Measurements from ENCODE around the gene HNRNPUL2.

Gene HNRNPUL2

GRCh38 chr11:62757846-62758788 lies 30.9 kb upstream of the HNRNPUL2 start:
- Histone ChIP-seq H3K79me2 (ENCODE audit: insufficient read depth, low read length) (peaks cover 7% of the 10 kb centered on the region), H3K36me3 (ENCODE audit: insufficient read depth, low read length) (peaks cover 2% of the 10 kb centered on the region; the same call in 1 of the 2 replicates), H3K27ac (ENCODE audit: low read depth, low read length, poor library complexity, severe bottlenecking) (peak overlapping the region; percentile 22), H3K9ac (ENCODE audit: low read length) (no peak overlapping the region), H3K27me3 (ENCODE audit: insufficient read depth, low read length) (no peaks in the 10 kb centered on the region), H4K20me1 (ENCODE audit: insufficient read depth, low read length) (no peaks in the 10 kb centered on the region), H3F3A (ENCODE audit: insufficient read depth, low read length) (0 out of 2 replicates have a peak, but pooled peaks cover 4% of the 10 kb centered on the region), H3K9me3 (ENCODE audit: low read length) (no peaks in the 10 kb centered on the region), H3K9me2 (ENCODE audit: low read depth, low read length) (no peaks in the 10 kb centered on the region), H2AFZ (ENCODE audit: low read length) (no peak overlapping the region), H3K4me3 (ENCODE audit: low read depth, low read length, poor library complexity, severe bottlenecking) (no peak overlapping the region), H3K4me2 (ENCODE audit: low read length) (no peak overlapping the region), H3K4me1 (ENCODE audit: insufficient read depth, low read length, severe bottlenecking) (peaks cover 27% of the 10 kb centered on the region)
- TF ChIP-seq, protein P1, sequence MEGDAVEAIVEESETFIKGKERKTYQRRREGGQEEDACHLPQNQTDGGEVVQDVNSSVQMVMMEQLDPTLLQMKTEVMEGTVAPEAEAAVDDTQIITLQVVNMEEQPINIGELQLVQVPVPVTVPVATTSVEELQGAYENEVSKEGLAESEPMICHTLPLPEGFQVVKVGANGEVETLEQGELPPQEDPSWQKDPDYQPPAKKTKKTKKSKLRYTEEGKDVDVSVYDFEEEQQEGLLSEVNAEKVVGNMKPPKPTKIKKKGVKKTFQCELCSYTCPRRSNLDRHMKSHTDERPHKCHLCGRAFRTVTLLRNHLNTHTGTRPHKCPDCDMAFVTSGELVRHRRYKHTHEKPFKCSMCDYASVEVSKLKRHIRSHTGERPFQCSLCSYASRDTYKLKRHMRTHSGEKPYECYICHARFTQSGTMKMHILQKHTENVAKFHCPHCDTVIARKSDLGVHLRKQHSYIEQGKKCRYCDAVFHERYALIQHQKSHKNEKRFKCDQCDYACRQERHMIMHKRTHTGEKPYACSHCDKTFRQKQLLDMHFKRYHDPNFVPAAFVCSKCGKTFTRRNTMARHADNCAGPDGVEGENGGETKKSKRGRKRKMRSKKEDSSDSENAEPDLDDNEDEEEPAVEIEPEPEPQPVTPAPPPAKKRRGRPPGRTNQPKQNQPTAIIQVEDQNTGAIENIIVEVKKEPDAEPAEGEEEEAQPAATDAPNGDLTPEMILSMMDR (IDR thresholded peaks at IDR 0.05; ENCODE audit: low read length) = no peak

DNA sequence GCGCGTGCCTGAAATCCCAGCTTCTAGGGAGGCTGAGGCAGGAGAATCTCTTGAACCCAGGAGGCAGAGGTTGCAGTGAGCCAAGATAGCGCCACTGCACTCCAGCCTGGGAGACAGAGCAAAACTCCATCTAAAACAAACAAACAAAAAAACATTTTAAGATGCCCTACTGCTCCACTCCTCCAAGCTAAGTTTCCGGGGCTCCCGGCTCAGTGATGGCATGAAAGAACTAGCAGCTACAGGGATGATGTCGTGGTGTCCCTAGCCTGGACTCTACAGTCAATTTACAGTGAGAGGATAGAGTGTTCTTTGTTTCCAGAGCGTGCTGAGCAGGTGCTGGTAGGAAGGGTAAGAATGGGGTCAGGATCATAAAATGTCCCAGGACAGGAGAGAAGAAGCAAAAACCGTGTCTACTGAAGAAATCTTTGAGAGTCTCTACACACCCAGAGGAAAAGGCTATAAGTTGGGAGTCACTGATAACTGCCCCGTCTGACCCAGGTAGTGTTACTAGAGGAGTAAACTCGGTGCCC lies 27.9 kb upstream of the HNRNPUL2 start:
- Histone ChIP-seq H4K20me1 (ENCODE audit: insufficient read depth, low read length) (no peaks in the 10 kb centered on the region), H3K36me3 (ENCODE audit: insufficient read depth, low read length) (peaks cover 15% of the 10 kb centered on the region; the same call in 1 of the 2 replicates), H3K9me2 (ENCODE audit: low read depth, low read length) (no peaks in the 10 kb centered on the region), H3K4me2 (ENCODE audit: low read length) (peak overlapping the region; percentile 60), H2AFZ (ENCODE audit: low read length) (no peak overlapping the region), H3K79me2 (ENCODE audit: insufficient read depth, low read length) (no peaks in the 10 kb centered on the region), H3K27me3 (ENCODE audit: insufficient read depth, low read length) (no peaks in the 10 kb centered on the region), H3K4me1 (ENCODE audit: insufficient read depth, low read length, severe bottlenecking) (peaks cover 16% of the 10 kb centered on the region), H3F3A (ENCODE audit: insufficient read depth, low read length) (0 out of 2 replicates have a peak, but pooled peaks cover 4% of the 10 kb centered on the region), H3K9ac (ENCODE audit: low read length) (no peak overlapping the region), H3K4me3 (ENCODE audit: low read depth, low read length, poor library complexity, severe bottlenecking) (peak overlapping the region; percentile 74), H3K9me3 (ENCODE audit: low read length) (no peaks in the 10 kb centered on the region), H3K27ac (ENCODE audit: low read depth, low read length, poor library complexity, severe bottlenecking) (no peak overlapping the region)
- TF ChIP-seq, protein P1 (IDR thresholded peaks at IDR 0.05; ENCODE audit: low read length) = no peak
- TF ChIP-seq EZH2 (IDR thresholded peaks at IDR 0.05; ENCODE audit: borderline replicate concordance, low read length) = no peak

DNA sequence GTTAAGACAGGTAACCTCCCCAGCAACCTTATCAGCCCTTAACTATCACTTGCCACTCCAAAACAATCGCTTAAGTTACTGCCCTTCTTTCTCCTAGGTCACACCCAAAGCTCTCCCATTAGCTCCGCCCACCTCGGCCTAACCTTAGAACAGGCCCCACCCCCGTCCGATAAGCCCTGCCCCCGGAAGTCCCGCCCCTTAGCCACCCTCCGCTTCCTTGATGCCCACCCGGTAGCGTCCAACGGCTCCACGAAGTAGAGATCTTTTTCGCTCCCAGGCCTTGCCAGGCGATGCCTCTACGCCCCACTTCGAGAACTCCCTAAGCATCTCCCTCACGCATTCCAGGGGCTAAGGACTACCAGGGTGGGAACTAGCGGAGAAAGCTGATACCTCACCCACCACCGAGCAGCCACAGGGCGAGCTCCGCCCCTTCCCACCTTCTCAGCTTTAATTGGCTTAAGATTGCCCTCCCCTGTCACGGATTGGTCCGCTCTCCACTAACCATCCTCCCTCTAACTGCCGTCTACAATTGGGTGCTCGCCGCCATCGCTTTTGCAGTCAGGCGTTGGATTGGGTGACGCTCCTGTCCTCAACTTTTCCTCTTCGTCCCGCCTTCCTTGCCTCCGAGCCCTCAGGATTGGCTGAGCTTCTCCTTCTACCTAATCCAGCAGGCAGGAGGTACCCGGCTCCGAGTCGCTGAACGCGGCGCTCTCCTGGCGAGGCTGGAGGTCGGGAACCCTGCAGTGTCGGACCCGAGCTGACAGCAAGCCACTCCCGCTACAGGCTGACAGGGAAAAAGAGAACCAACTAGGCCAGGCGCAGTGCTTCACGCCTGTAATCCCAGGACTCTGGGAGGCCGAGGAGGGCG lies 26.7 kb upstream of the HNRNPUL2 start, which contains the start of gene ZBTB3:
TSS of gene ZBTB3 (minus strand) at position 425 of the 868 bp plus-strand sequence. CDS start 496 bp downstream, outside the sequence.
- TF ChIP-seq EZH2 (IDR thresholded peaks at IDR 0.05; ENCODE audit: borderline replicate concordance, low read length) = no peak
- TF ChIP-seq, protein P1 (IDR thresholded peaks at IDR 0.05; ENCODE audit: low read length) = no peak
- H3K27ac ChIP-seq (ENCODE audit: low read depth, low read length, poor library complexity, severe bottlenecking) = peak within 1 kb of the TSS; percentile 78
- peak within 1 kb of the TSS; percentile 81 for H3K9ac ChIP-seq (ENCODE audit: low read length)
- H3K9me2 ChIP-seq (ENCODE audit: low read depth, low read length) = no peaks in the 10 kb centered on the region
- peak within 1 kb of the TSS; percentile 74 for H3K4me3 ChIP-seq (ENCODE audit: low read depth, low read length, poor library complexity, severe bottlenecking)
- H3K9me3 ChIP-seq (ENCODE audit: low read length) = no peaks in the 10 kb centered on the region
- H4K20me1 ChIP-seq (ENCODE audit: insufficient read depth, low read length) = no peaks in the 10 kb centered on the region
- H3K79me2 ChIP-seq (ENCODE audit: insufficient read depth, low read length) = no peaks in the 10 kb centered on the region
- peak within 1 kb of the TSS; percentile 82 for H3K4me2 ChIP-seq (ENCODE audit: low read length)
- H3K27me3 ChIP-seq (ENCODE audit: insufficient read depth, low read length) = no peaks in the 10 kb centered on the region
- H2AFZ ChIP-seq (ENCODE audit: low read length) = no peak within 1 kb of the TSS
- H3K4me1 ChIP-seq (ENCODE audit: insufficient read depth, low read length, severe bottlenecking) = peaks cover 19% of the 10 kb centered on the region
- H3F3A ChIP-seq (ENCODE audit: insufficient read depth, low read length) = 0 out of 2 replicates have a peak, but pooled peaks cover 4% of the 10 kb centered on the region
- peaks cover 15% of the 10 kb centered on the region; the same call in 1 of the 2 replicates for H3K36me3 ChIP-seq (ENCODE audit: insufficient read depth, low read length)

All from OCI-LY1 (cell line).